BE2C (cell line): Measurements from ENCODE around the gene HOXD4.

Experiments
- DNase-seq: peaks from one replicate; pipeline ENCODE4 v3.0.0-alpha.2; 2020
- H3K27me3 ChIP-seq: fragments of 250-450 bp; sonication (Bioruptor Pico); 2 replicates; pipeline ENCODE4 v1.5.1; 2020; ENCODE audit warnings: mild to moderate bottlenecking
- H3K36me3 ChIP-seq: fragments of 250-450 bp; sonication (Bioruptor Pico); 2 replicates; pipeline ENCODE4 v1.5.1; 2020; ENCODE audit warnings: mild to moderate bottlenecking
- H3K4me1 ChIP-seq: fragments of 250-450 bp; sonication (Bioruptor Pico); 2 replicates; pipeline ENCODE4 v1.5.1; 2020
- H3K4me3 ChIP-seq: 2 replicates; pipeline ENCODE4 v1.5.1; 2011; ENCODE audit warnings: low read depth, low read length
- H3K9me3 ChIP-seq: fragments of 250-450 bp; sonication (Bioruptor Pico); 2 replicates; pipeline ENCODE4 v1.5.1; 2020
- CTCF ChIP-seq: IDR thresholded peaks from 2 replicates; pipeline ENCODE4 v1.5.1; 2012; ENCODE audit warnings: mild to moderate bottlenecking, low read depth, low read length

Gene HOXD4

GRCh38 chr2:176145085-176145969 lies 6.0 kb upstream of the HOXD4 start:
- Histone ChIP-seq H3K9me3 (no peaks in the 10 kb centered on the region), H3K4me3 (no peak overlapping the region), H3K27me3 (no peaks in the 10 kb centered on the region), H3K4me1 (no peaks in the 10 kb centered on the region), H3K36me3 (no peaks in the 10 kb centered on the region)
- no peak for DNase-seq
- TF ChIP-seq CTCF = no peak

- Histone ChIP-seq H3K9me3 (no peaks in the 10 kb centered on the region), H3K4me1 (no peaks in the 10 kb centered on the region), H3K27me3 (no peaks in the 10 kb centered on the region), H3K4me3 (no peak overlapping the region), H3K36me3 (no peaks in the 10 kb centered on the region)
- DNase-seq = no peak
- no peak for TF ChIP-seq CTCF
Observed at GRCh38 chr2:176146101-176146500, 5.2 kb upstream of the HOXD4 start.

- Histone ChIP-seq H3K36me3 (no peaks in the 10 kb centered on the region), H3K27me3 (no peaks in the 10 kb centered on the region), H3K4me3 (no peak overlapping the region), H3K9me3 (no peaks in the 10 kb centered on the region), H3K4me1 (no peaks in the 10 kb centered on the region)
- no peak for TF ChIP-seq CTCF
- DNase-seq = no peak
Observed at GRCh38 chr2:176146645-176147044, 4.7 kb upstream of the HOXD4 start.

- no peak for TF ChIP-seq CTCF
- Histone ChIP-seq H3K36me3 (no peaks in the 10 kb centered on the region), H3K4me3 (no peak overlapping the region), H3K27me3 (no peaks in the 10 kb centered on the region), H3K9me3 (no peaks in the 10 kb centered on the region), H3K4me1 (no peaks in the 10 kb centered on the region)
- DNase-seq = no peak
Observed at GRCh38 chr2:176147210-176147799, 4.0 kb upstream of the HOXD4 start.

- Histone ChIP-seq H3K4me3 (no peak overlapping the region), H3K27me3 (no peaks in the 10 kb centered on the region), H3K36me3 (no peaks in the 10 kb centered on the region), H3K9me3 (no peaks in the 10 kb centered on the region), H3K4me1 (no peaks in the 10 kb centered on the region)
- TF ChIP-seq CTCF = no peak
- DNase-seq = no peak
Observed at GRCh38 chr2:176147800-176148496, 3.4 kb upstream of the HOXD4 start.
